Testis (tissue), 2 donors: ENCODE results near the gene SHANK1.
"Not testable (repeated sequence)": the region's sequence is repeated elsewhere in the genome, so short reads cannot be mapped to it uniquely, and the experiment has no call there.

Experiments used
- CTCF ChIP-seq, 3 experiments: fragments of 450-650 bp in 2 of 3; fragments of 200-600 bp in 1 of 3; sonication (generic) in 1 of 3; IDR thresholded peaks; one replicate each; pipeline ENCODE4 v1.5.1; 2016 to 2019; ENCODE audit warnings: antibody characterized with exemption in 3 of 3, mild to moderate bottlenecking in 2 of 3, moderate library complexity in 1 of 3
- POLR2A ChIP-seq: fragments of 450-650 bp; IDR thresholded peaks from one replicate; pipeline ENCODE4 v1.6.1; 2017; ENCODE audit warnings: antibody characterized with exemption, mild to moderate bottlenecking, moderate library complexity

GRCh38 chr19:50767263-50767662 is 47.7 kb upstream of the SHANK1 start:
- TF ChIP-seq POLR2A; CTCF (IDR thresholded peaks at IDR 0.05): not testable (repeated sequence)
